GM21723 (cell line): ENCODE results near the gene GABARAPL1.
"Not testable (repeated sequence)": the region's sequence is repeated elsewhere in the genome, so short reads cannot be mapped to it uniquely, and the experiment has no call there.

Source experiments
- ATAC-seq: cut with Tn5 transposase; IDR thresholded peaks from one replicate; pipeline ENCODE4 v1.9.1; 2021; ENCODE audit warnings: mild to moderate bottlenecking, moderate library complexity; ENCODE audit not compliant: unreplicated experiment

GABARAPL1 gene

GRCh38 chr12:10196210-10196609 is 16.5 kb upstream of the GABARAPL1 start:
- ATAC-seq: peak; percentile 94

GRCh38 chr12:10197879-10198278 is 14.8 kb upstream of the GABARAPL1 start:
- no peak for ATAC-seq

- ATAC-seq: not testable (repeated sequence)
These were observed 8.2 kb upstream of the GABARAPL1 start for GRCh38 chr12:10204495-10204894.

- no peak for ATAC-seq
These were observed 7.4 kb upstream of the GABARAPL1 start for GRCh38 chr12:10205220-10205807.

- no peak for ATAC-seq
These were observed 5.5 kb upstream of the GABARAPL1 start for GRCh38 chr12:10207136-10207535.

- ATAC-seq: no peak
These were observed 2.5 kb upstream of the GABARAPL1 start for GRCh38 chr12:10210225-10210624.

GRCh38 chr12:10211101-10211939 is 1.4 kb upstream of the GABARAPL1 start:
- ATAC-seq: no peak

- peak; percentile 69 for ATAC-seq
These were observed 538 bp upstream of the GABARAPL1 start for GRCh38 chr12:10211940-10212738.

GRCh38 chr12:10213168-10214135 is 775 bp downstream of the GABARAPL1 start:
- peak; percentile 43 for ATAC-seq

- ATAC-seq: no peak
These were observed 1.6 kb downstream of the GABARAPL1 start for GRCh38 chr12:10214136-10214894.

GRCh38 chr12:10214895-10215267 is 2.2 kb downstream of the GABARAPL1 start:
- ATAC-seq: no peak

- no peak for ATAC-seq
These were observed 2.8 kb downstream of the GABARAPL1 start for GRCh38 chr12:10215436-10215835.

- not testable (repeated sequence) for ATAC-seq
These were observed 3.3 kb downstream of the GABARAPL1 start for GRCh38 chr12:10215946-10216345.

- no peak for ATAC-seq
These were observed 5.3 kb downstream of the GABARAPL1 start for GRCh38 chr12:10218021-10218420.

GRCh38 chr12:10220398-10221077 is 7.9 kb downstream of the GABARAPL1 start:
- no peak for ATAC-seq

- ATAC-seq: no peak
These were observed 9.2 kb downstream of the GABARAPL1 start for GRCh38 chr12:10221846-10222245.

- no peak for ATAC-seq
These were observed 10.5 kb downstream of the GABARAPL1 start for GRCh38 chr12:10223208-10223607.

- not testable (repeated sequence) for ATAC-seq
These were observed 12.7 kb downstream of the GABARAPL1 start for GRCh38 chr12:10225426-10225825.

- no peak for ATAC-seq
These were observed 13.4 kb downstream of the GABARAPL1 start for GRCh38 chr12:10226086-10226485.
